Ishikawa (cell line): ENCODE measurements around the gene MOK.

Source experiments
- CEBPB ChIP-seq: IDR thresholded peaks from 2 replicates; pipeline ENCODE4 v1.6.1; 2012
- CREB1 ChIP-seq: IDR thresholded peaks from 2 replicates; pipeline ENCODE4 v1.6.1; 2012; ENCODE audit warnings: low read depth
- EGR1 ChIP-seq: IDR thresholded peaks from 2 replicates; pipeline ENCODE4 v1.6.1; 2012
- EP300 ChIP-seq: IDR thresholded peaks from 2 replicates; pipeline ENCODE4 v1.6.1; 2012; ENCODE audit warnings: borderline replicate concordance
- FOXM1 ChIP-seq: IDR thresholded peaks from 2 replicates; pipeline ENCODE4 v1.6.1; 2012; ENCODE audit warnings: low read depth, borderline replicate concordance
- NFIC ChIP-seq: IDR thresholded peaks from 2 replicates; pipeline ENCODE4 v1.6.1; 2012
- RAD21 ChIP-seq: IDR thresholded peaks from 2 replicates; pipeline ENCODE4 v1.6.1; 2012; ENCODE audit warnings: low read depth
- TAF1 ChIP-seq: IDR thresholded peaks from 2 replicates; pipeline ENCODE4 v1.6.1; 2012; ENCODE audit warnings: low read depth, mild to moderate bottlenecking
- TCF12 ChIP-seq: IDR thresholded peaks from 2 replicates; pipeline ENCODE4 v1.6.1; 2012; ENCODE audit warnings: low read depth
- TEAD4 ChIP-seq: IDR thresholded peaks from 2 replicates; pipeline ENCODE4 v1.6.1; 2012
- YY1 ChIP-seq: IDR thresholded peaks from 2 replicates; pipeline ENCODE4 v1.6.1; 2012; ENCODE audit warnings: low read depth
- ZBTB7A ChIP-seq: IDR thresholded peaks from 2 replicates; pipeline ENCODE4 v1.6.1; 2012; ENCODE audit warnings: low read depth
- TF ChIP-seq, protein P1 (sequence below): IDR thresholded peaks from 2 replicates; pipeline ENCODE4 v1.6.1; 2012; ENCODE audit warnings: low read depth, mild to moderate bottlenecking
- TF ChIP-seq, protein P2 (sequence below): IDR thresholded peaks from 2 replicates; pipeline ENCODE4 v1.6.1; 2012
- TF ChIP-seq, protein P3 (sequence below): IDR thresholded peaks from 2 replicates; pipeline ENCODE4 v1.6.1; 2012

Gene MOK

DNA sequence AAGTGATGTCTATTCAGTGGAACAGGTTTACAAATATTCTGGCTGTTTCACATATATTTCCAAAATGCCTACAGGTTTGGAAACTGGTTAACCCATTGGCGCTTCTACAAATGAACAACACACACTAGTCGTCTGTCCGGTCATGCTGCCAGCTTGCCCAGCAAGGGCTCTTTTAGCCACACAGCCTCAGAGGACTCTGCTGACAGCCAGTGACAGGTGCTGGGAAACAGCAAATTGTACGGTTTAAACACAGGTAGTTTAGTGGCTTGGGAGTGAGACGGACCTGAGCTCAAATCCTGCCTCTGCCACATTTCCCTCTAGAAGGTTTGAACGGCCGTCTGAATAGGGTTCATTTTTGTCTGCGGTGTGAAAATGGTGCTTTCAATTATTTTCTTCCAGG is 53.8 kb downstream of the MOK start:
- TF ChIP-seq EGR1 = no peak
- TF ChIP-seq TAF1 = no peak
- TF ChIP-seq CREB1 = no peak
- TF ChIP-seq, protein P1, sequence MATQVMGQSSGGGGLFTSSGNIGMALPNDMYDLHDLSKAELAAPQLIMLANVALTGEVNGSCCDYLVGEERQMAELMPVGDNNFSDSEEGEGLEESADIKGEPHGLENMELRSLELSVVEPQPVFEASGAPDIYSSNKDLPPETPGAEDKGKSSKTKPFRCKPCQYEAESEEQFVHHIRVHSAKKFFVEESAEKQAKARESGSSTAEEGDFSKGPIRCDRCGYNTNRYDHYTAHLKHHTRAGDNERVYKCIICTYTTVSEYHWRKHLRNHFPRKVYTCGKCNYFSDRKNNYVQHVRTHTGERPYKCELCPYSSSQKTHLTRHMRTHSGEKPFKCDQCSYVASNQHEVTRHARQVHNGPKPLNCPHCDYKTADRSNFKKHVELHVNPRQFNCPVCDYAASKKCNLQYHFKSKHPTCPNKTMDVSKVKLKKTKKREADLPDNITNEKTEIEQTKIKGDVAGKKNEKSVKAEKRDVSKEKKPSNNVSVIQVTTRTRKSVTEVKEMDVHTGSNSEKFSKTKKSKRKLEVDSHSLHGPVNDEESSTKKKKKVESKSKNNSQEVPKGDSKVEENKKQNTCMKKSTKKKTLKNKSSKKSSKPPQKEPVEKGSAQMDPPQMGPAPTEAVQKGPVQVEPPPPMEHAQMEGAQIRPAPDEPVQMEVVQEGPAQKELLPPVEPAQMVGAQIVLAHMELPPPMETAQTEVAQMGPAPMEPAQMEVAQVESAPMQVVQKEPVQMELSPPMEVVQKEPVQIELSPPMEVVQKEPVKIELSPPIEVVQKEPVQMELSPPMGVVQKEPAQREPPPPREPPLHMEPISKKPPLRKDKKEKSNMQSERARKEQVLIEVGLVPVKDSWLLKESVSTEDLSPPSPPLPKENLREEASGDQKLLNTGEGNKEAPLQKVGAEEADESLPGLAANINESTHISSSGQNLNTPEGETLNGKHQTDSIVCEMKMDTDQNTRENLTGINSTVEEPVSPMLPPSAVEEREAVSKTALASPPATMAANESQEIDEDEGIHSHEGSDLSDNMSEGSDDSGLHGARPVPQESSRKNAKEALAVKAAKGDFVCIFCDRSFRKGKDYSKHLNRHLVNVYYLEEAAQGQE = no peak
- TF ChIP-seq NFIC = no peak
- no peak for TF ChIP-seq RAD21
- TF ChIP-seq, protein P2, sequence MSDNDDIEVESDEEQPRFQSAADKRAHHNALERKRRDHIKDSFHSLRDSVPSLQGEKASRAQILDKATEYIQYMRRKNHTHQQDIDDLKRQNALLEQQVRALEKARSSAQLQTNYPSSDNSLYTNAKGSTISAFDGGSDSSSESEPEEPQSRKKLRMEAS = no peak
- TF ChIP-seq, protein P3, sequence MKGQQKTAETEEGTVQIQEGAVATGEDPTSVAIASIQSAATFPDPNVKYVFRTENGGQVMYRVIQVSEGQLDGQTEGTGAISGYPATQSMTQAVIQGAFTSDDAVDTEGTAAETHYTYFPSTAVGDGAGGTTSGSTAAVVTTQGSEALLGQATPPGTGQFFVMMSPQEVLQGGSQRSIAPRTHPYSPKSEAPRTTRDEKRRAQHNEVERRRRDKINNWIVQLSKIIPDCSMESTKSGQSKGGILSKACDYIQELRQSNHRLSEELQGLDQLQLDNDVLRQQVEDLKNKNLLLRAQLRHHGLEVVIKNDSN = no peak
- TF ChIP-seq FOXM1 = no peak
- no peak for TF ChIP-seq YY1
- TF ChIP-seq TCF12 = no peak
- no peak for TF ChIP-seq CEBPB

DNA sequence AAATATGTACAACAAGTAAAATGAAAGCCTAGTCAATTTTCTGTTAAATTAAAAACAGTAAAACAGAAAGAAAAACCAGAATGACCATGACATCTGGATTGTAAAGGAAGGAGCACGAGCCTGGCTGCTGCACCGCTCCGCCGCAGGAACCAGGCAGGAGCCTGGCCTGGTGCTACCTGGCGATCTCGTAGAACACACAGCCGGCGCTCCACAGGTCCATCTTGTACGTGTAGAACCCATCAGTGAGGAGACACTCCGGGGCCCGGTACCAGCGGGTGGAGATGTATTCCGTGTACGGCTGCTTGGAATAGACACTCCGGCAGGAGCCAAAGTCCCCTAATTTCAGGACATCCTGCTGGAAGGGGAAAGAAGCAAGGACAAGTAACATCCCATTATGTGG is 54.3 kb downstream of the MOK start:
- TF ChIP-seq FOXM1 = no peak
- TF ChIP-seq, protein P3 = no peak
- no peak for TF ChIP-seq NFIC
- no peak for TF ChIP-seq EP300
- no peak for TF ChIP-seq TAF1
- TF ChIP-seq, protein P2 = no peak
- TF ChIP-seq CEBPB = no peak
- TF ChIP-seq RAD21 = no peak
- no peak for TF ChIP-seq YY1
- no peak for TF ChIP-seq TEAD4
- no peak for TF ChIP-seq TCF12
- TF ChIP-seq, protein P1 = no peak
- TF ChIP-seq CREB1 = no peak
- TF ChIP-seq ZBTB7A = no peak
- no peak for TF ChIP-seq EGR1

DNA sequence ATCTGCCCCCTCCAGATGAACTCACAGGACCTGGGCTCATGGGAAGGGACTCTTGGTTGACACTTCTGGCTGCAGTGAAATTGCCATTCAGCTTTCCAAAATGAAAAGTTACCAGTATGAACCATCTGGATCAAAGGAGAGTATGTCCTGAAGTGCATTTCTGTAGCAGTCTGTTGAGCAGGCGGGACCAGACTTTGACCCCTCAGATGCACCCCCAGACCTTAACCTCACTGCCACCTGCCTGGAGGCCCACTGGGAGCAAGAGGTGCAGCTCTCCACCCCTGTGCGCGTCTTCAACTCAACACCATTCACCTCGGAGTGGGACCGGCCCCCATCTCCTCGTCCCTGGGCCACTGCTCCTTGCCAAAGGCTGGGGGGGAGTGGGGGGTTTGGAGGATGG is 55.0 kb downstream of the MOK start:
- no peak for TF ChIP-seq TAF1
- TF ChIP-seq YY1 = no peak
- no peak for TF ChIP-seq FOXM1
- TF ChIP-seq, protein P3 = no peak
- TF ChIP-seq, protein P1 = no peak
- no peak for TF ChIP-seq ZBTB7A
- TF ChIP-seq, protein P2 = no peak
- no peak for TF ChIP-seq RAD21
- TF ChIP-seq CREB1 = no peak
- TF ChIP-seq EP300 = no peak
- no peak for TF ChIP-seq CEBPB
- TF ChIP-seq TEAD4 = no peak
- TF ChIP-seq NFIC = no peak
- no peak for TF ChIP-seq TCF12
- TF ChIP-seq EGR1 = no peak

DNA sequence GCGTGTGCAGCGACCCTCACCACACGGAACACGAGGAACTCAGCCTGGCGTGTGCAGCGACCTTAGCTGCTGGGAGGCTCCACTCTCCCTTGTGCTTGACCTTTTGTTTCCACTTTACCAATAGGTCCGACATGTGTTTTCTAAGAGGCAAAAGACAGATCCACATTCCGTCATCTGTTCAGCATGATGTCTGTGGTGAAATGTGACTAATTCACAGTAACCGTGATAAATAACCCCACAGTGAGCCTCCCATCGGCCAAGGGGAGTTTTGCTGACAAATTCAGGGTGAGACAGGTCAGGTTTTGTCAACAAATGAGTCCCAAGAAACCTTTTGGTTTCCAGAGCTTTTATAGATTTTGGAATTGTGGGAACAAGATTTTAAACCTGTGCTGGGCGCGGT is 55.9 kb downstream of the MOK start:
- TF ChIP-seq TCF12 (no peak), NFIC (no peak), RAD21 (no peak), TAF1 (no peak), CEBPB (no peak), CREB1 (no peak), EP300 (no peak), ZBTB7A (no peak), FOXM1 (no peak), YY1 (no peak), TEAD4 (no peak), EGR1 (no peak)
- TF ChIP-seq, protein P2 = no peak
- TF ChIP-seq, protein P1 = no peak
- TF ChIP-seq, protein P3 = no peak
